GM12878 (cell line): ENCODE measurements around the gene GPSM1.

Source experiments
- CBX3 ChIP-seq: fragments of 200-600 bp; sonication (generic); IDR thresholded peaks from 2 replicates; pipeline ENCODE4 v1.6.1; 2016; ENCODE audit warnings: low read depth, borderline replicate concordance
- CTCF ChIP-seq, 3 experiments: IDR thresholded peaks in 2 of 3; conservative IDR thresholded peaks in 1 of 3; 2 replicates each; pipeline ENCODE4 v1.5.1; 2011; ENCODE audit warnings: low read depth in 3 of 3, low read length in 3 of 3, mild to moderate bottlenecking in 3 of 3, control low read depth in 2 of 3, moderate library complexity in 2 of 3, inconsistent platforms in 1 of 3, mixed read lengths in 1 of 3; ENCODE audit not compliant: control insufficient read depth in 2 of 3, insufficient read depth in 1 of 3; ENCODE audit errors: extremely low read depth in 1 of 3
- EZH2 ChIP-seq: IDR thresholded peaks from 2 replicates; pipeline ENCODE4 v1.6.1; 2012; ENCODE audit warnings: low read depth, mild to moderate bottlenecking, control low read depth, inconsistent platforms, low read length, borderline replicate concordance; ENCODE audit not compliant: control insufficient read depth
- KAT2A ChIP-seq: conservative IDR thresholded peaks from 2 replicates; pipeline ENCODE4 v1.6.1; 2011; ENCODE audit warnings: low read depth, low read length; ENCODE audit not compliant: control insufficient read depth
- POLR2AphosphoS5 ChIP-seq: IDR thresholded peaks from 2 replicates; pipeline ENCODE4 v1.6.1; 2011; ENCODE audit warnings: mild to moderate bottlenecking, low read length, inconsistent platforms
- REST ChIP-seq: IDR thresholded peaks from 2 replicates; pipeline ENCODE4 v1.6.1; 2012; ENCODE audit warnings: mild to moderate bottlenecking, low read depth, low read length
- ZNF24 ChIP-seq: fragments of 450-650 bp; IDR thresholded peaks from 2 replicates; pipeline ENCODE4 v1.6.1; 2017; ENCODE audit warnings: antibody characterized with exemption, mild to moderate bottlenecking

- TF ChIP-seq POLR2AphosphoS5 (no peak), CTCF (IDR thresholded peaks at IDR 0.05 in 2 of 3, conservative IDR thresholded peaks at IDR 0.05 in 1 of 3; ENCODE audit: control insufficient read depth in 2 of 3, extremely low read depth in 1 of 3, insufficient read depth in 1 of 3, low read depth in 3 of 3, low read length in 3 of 3) (no peak), ZNF24 (no peak), KAT2A (no peak), EZH2 (no peak), CBX3 (no peak), REST (no peak)
These were observed 2.6 kb upstream of the GPSM1 start for GRCh38 chr9:136324501-136325300.
